ENCODE data around the gene KIZ.

KIZ gene

DNA sequence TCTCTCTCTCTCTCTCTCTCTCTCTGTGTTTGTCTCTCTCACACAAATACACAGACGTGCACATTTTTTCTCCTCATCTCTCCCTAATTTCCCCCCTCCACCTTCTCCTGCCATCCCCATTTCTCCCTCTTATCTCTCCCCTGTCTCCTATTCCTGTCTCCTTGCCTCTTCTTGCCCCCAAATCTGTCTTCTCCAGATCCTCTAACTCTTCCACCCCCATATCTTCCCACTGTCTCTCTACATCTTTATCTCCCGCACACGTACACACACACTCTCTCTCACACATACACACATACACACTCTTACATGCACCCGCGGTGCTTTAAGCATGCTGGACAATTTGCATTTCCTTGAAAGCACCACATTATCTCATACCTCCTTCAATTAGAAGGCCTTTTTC is 15.9 kb downstream of the KIZ start:
- no peak for TF ChIP-seq CTCF (conservative IDR thresholded peaks at IDR 0.05)
- no peak overlapping the region for H3K27ac ChIP-seq

DNA sequence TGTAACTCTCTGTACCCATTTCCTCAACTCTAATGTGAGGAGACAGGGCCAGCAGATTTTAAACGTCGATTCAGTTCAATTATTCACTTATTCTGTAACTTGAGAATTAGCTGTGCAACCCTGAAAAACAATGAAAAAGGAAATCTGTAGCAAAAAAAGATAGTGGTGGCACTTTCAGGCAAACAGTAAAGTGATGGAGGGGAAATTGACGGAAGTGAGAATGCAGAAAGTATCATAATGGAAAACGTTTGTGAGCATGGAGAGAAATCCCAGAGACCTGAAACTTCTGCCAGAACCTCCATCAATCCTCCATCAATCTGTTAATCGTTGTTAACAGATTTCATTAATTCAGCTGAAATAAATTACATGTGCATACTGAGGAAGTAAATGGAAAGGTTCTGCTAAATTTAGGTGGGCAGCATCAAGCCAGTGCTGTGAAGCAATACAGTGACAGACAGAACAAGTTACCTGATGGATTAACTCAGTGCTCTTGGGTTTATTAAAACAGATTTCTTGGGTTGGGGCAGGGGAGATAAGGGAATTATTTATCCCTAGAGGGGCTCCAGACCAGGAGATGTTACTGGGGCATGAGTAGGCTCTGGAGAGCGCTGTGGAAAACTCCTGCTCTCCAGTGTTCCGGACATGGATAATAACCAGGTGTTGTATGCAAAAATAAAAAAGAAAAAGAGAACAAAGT is 17.5 kb downstream of the KIZ start:
- no peak overlapping the region for H3K27ac ChIP-seq
- no peak for TF ChIP-seq CTCF (conservative IDR thresholded peaks at IDR 0.05)

GRCh38 chr20:21145424-21145823 is 19.5 kb downstream of the KIZ start:
- no peak for TF ChIP-seq CTCF (conservative IDR thresholded peaks at IDR 0.05)

GRCh38 chr20:21146215-21146614 is 20.3 kb downstream of the KIZ start:
- no peak for TF ChIP-seq CTCF (conservative IDR thresholded peaks at IDR 0.05)
- H3K27ac ChIP-seq = no peak overlapping the region

More at GRCh38 chr20:21145424-21145823, 19.5 kb downstream of the KIZ start:
- H3K27ac ChIP-seq = no peak overlapping the region

GRCh38 chr20:21147593-21147992 is 21.7 kb downstream of the KIZ start:
- H3K27ac ChIP-seq = no peak overlapping the region
- TF ChIP-seq CTCF (conservative IDR thresholded peaks at IDR 0.05) = no peak

DNA sequence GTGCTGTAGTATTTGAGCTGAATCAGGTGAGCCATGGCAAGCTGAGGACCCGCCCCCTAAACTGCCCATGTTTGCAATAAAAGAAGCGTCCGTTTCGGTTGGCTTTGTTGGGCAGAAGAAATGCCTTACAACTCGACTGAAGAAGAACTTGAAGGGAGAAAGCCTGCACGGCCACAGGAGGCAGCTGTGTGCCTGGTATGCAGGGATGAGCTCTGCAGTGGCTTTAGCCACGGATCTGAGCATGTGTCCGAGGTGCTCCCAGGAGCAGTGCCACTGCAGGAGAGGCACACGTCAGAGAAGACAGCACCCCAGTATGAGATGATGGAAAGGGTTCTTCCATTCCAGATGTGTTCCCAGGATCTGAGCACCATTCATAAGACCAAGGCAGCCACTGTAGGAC is 23.5 kb downstream of the KIZ start:
- H3K27ac ChIP-seq = no peak overlapping the region
- no peak for TF ChIP-seq CTCF (conservative IDR thresholded peaks at IDR 0.05)

DNA sequence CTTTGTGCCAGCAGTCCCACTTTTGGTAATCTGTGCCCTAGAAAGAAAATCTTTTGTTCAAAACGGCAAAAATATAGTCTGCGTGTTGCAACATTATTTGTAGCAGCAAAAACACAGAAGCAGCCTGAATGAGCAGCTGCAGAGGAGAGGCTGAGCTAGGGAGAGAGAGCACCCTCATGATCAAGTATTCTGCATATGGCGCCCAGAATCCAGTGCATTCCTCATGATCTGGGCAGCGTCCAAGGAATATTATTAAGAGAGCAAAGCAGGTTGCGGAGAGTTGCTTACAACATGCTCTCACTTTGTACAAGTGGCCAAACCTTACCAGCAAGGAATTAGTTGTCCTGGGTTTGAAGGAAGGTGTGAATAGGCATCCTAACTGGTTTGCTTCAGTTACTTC is 25.9 kb downstream of the KIZ start:
- TF ChIP-seq CTCF (conservative IDR thresholded peaks at IDR 0.05) = no peak

More for the DNA sequence above, 25.9 kb downstream of the KIZ start:
- no peak overlapping the region for H3K27ac ChIP-seq
